HCT116 (cell line): ENCODE results near the gene C1S. TPM values are rescaled to one million over a fixed set of nuclear protein-coding genes. Genes with fewer than 3 reads are reported as not detected.

Source experiments
- ATAC-seq: fragments of 200-7000 bp; cut with Tn5 transposase; 2 replicates; pipeline ENCODE4 v1.9.1; 2020; ENCODE audit warnings: mild to moderate bottlenecking, moderate library complexity
- BruUV-seq: library from RNA; stranded (reverse); fragments of 400-500 nt; replicated peaks from 2 replicates; lab custom pipeline; 2021; lab: Mats Ljungman, UMichigan
- CTCF ChIA-PET: fragments of 300-600 bp; sonication (Branson Sonifier 250); formaldehyde crosslinking; loops from one replicate; lab custom pipeline; 2021; ENCODE audit warnings: antibody characterized with exemption; lab: Charles Lee
- POLR2A ChIA-PET: fragments of 300-600, 350-600 bp; sonication (Branson Sonifier 250); formaldehyde crosslinking; loops from one replicate; lab custom pipeline; 2021; ENCODE audit warnings: antibody characterized with exemption; lab: Charles Lee
- RAD21 ChIA-PET, 2 experiments: fragments of 300-600 bp; sonication (Branson Sonifier 250); formaldehyde crosslinking; loops; one replicate each; lab custom pipeline; 2023; ENCODE audit warnings: low total read pairs in 2 of 2; ENCODE audit not compliant: uncharacterized antibody in 2 of 2, unreplicated experiment in 2 of 2, low non-redundant PET in 1 of 2; lab: Charles Lee
- DNase-seq: peaks from one replicate; pipeline ENCODE4 v3.0.0-alpha.2; 2010; ENCODE audit warnings: low read depth, low spot score
- H2AFZ ChIP-seq: fragments of 200-600 bp; shearing (Covaris generic), sonication (generic); 2 replicates; pipeline ENCODE4 v1.6.1; 2017; ENCODE audit warnings: low read depth, mixed run types, mixed read lengths, antibody characterized with exemption, low read length; ENCODE audit not compliant: poor library complexity, severe bottlenecking
- H3K27ac ChIP-seq: 2 replicates; pipeline ENCODE4 v1.5.1; 2012; ENCODE audit warnings: low read depth, low read length
- H3K27me3 ChIP-seq: fragments of 200-600 bp; sonication (generic); 2 replicates; pipeline ENCODE4 v1.6.1; 2016; ENCODE audit warnings: mixed run types, low read length, mixed read lengths; ENCODE audit not compliant: insufficient read depth
- H3K36me3 ChIP-seq, 2 experiments: fragments of 200-500 bp in 1 of 2; fragments of 200-600 bp in 1 of 2; sonication (Bioruptor generic) in 1 of 2; sonication (generic) in 1 of 2; 2 replicates each; pipeline versions ENCODE4 v1.5.1 to v1.6.1; 2014 to 2016; ENCODE audit warnings: low read length in 2 of 2, inconsistent platforms in 1 of 2, mixed read lengths in 1 of 2, mixed run types in 1 of 2; ENCODE audit not compliant: insufficient read depth in 2 of 2, control insufficient read depth in 1 of 2
- H3K4me1 ChIP-seq, 2 experiments: fragments of 200-600 bp in 1 of 2; sonication (generic) in 1 of 2; 2 replicates each; pipeline versions ENCODE4 v1.5.1 to v1.6.1; 2012 to 2017; ENCODE audit warnings: low read length in 2 of 2, inconsistent platforms in 1 of 2, mild to moderate bottlenecking in 1 of 2, mixed read lengths in 1 of 2, mixed run types in 1 of 2, moderate library complexity in 1 of 2; ENCODE audit not compliant: insufficient read depth in 2 of 2, control insufficient read depth in 1 of 2
- H3K4me2 ChIP-seq: fragments of 200-600 bp; sonication (generic); 2 replicates; pipeline ENCODE4 v1.6.1; 2017; ENCODE audit warnings: mixed run types, low read length, mixed read lengths
- H3K4me3 ChIP-seq, 2 experiments: fragments of 200-600 bp in 1 of 2; sonication (generic) in 1 of 2; replicated peaks in 1 of 2; 2 replicates each; pipeline ENCODE4 v1.5.1; 2011 to 2016; ENCODE audit warnings: low read length in 2 of 2, control low read depth in 1 of 2, low read depth in 1 of 2, mild to moderate bottlenecking in 1 of 2, mixed read lengths in 1 of 2, mixed run types in 1 of 2
- H3K79me2 ChIP-seq: fragments of 200-600 bp; sonication (generic); 2 replicates; pipeline ENCODE4 v1.6.1; 2017; ENCODE audit warnings: mild to moderate bottlenecking, mixed run types, low read length, moderate library complexity, mixed read lengths; ENCODE audit not compliant: insufficient read depth
- H3K9ac ChIP-seq: fragments of 200-600 bp; sonication (generic); 2 replicates; pipeline ENCODE4 v1.6.1; 2016; ENCODE audit warnings: low read length, mixed read lengths
- H3K9me2 ChIP-seq: fragments of 200-600 bp; sonication (generic), shearing (Covaris generic); 2 replicates; pipeline ENCODE4 v1.6.1; 2017; ENCODE audit warnings: mixed run types, mild to moderate bottlenecking, moderate library complexity; ENCODE audit not compliant: insufficient read depth
- H3K9me3 ChIP-seq, 2 experiments: fragments of 200-500 bp in 1 of 2; fragments of 200-600 bp in 1 of 2; sonication (Bioruptor generic) in 1 of 2; sonication (generic) in 1 of 2; 2 replicates each; pipeline ENCODE4 v1.6.1; 2014 to 2017; ENCODE audit warnings: low read length in 2 of 2, mixed read lengths in 2 of 2, inconsistent platforms in 1 of 2, low read depth in 1 of 2, mild to moderate bottlenecking in 1 of 2, mixed run types in 1 of 2, moderate library complexity in 1 of 2; ENCODE audit not compliant: control insufficient read depth in 1 of 2, insufficient read depth in 1 of 2
- H4K20me1 ChIP-seq: fragments of 200-600 bp; sonication (generic), shearing (Covaris generic); 2 replicates; pipeline ENCODE4 v1.6.1; 2017; ENCODE audit warnings: mixed run types, mild to moderate bottlenecking, moderate library complexity; ENCODE audit not compliant: insufficient read depth
- ELF1 ChIP-seq: IDR thresholded peaks from 2 replicates; pipeline ENCODE4 v1.6.1; 2012; ENCODE audit warnings: low read depth, borderline replicate concordance
- MAX ChIP-seq: IDR thresholded peaks from 2 replicates; pipeline ENCODE4 v1.6.1; 2012
- RAD21 ChIP-seq: IDR thresholded peaks from 2 replicates; pipeline ENCODE4 v1.6.1; 2012; ENCODE audit warnings: low read depth, mild to moderate bottlenecking
- REST ChIP-seq: IDR thresholded peaks from 2 replicates; pipeline ENCODE4 v1.6.1; 2012; ENCODE audit warnings: low read depth
- SP1 ChIP-seq: IDR thresholded peaks from 2 replicates; pipeline ENCODE4 v1.6.1; 2012; ENCODE audit warnings: low read depth
- SRF ChIP-seq: IDR thresholded peaks from 2 replicates; pipeline ENCODE4 v1.6.1; 2012; ENCODE audit warnings: low read depth
- ZFX ChIP-seq: fragments of 450-650 bp; IDR thresholded peaks from 2 replicates; pipeline ENCODE4 v1.6.1; 2017
- intact Hi-C: fragments of 100-400 bp; cut with micrococcal nuclease; formaldehyde crosslinking; loops from 2 replicates; pipeline ENCODE4 v1.10.0; 2022
- total RNA-seq: library from RNA; stranded (reverse); gene quantifications from one replicate; pipeline ENCODE4 v1.2.1, GENCODE V29; 2021; ENCODE audit not compliant: unreplicated experiment
- TF ChIP-seq, protein P1 (sequence below): IDR thresholded peaks from 2 replicates; pipeline ENCODE4 v1.6.1; 2011; ENCODE audit warnings: mild to moderate bottlenecking, low read length, moderate library complexity; ENCODE audit not compliant: insufficient replicate concordance; ENCODE audit errors: extremely low read depth

The C1S gene
- total RNA-seq, 1 experiment from 2014 or later: 2.4 TPM

DNA sequence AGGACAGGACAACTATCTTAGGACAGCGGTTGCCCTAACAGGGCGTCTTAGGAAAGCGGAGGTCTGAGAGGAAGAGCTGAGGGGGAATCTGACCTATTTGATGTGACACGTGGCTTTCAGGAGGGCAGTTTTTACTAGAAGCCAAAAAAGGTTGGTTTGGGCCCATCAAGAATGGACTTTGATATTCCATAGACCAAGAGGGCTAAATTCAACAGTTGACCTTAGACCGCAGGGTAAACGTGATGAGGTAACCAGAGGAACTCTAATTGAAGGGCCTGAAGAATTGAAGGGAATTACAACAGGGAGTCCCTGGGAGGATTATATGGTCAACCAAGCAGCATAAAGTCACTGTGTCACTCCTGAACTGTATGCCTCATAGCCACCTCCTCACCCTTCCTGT is 11.5 kb downstream of the C1S start:
- no peak overlapping the region for H3K27ac ChIP-seq
- H3K4me1 ChIP-seq: no peaks in the 10 kb centered on the region
- intact Hi-C loops: no loop called here
- RAD21 ChIA-PET: no interaction called here
- H3K4me3 ChIP-seq: no peak overlapping the region
- POLR2A ChIA-PET: no interaction called here
- DNase-seq (no peak), ATAC-seq (no peak)
- no peaks in the 10 kb centered on the region for H3K36me3 ChIP-seq
- H3K9ac ChIP-seq: no peak overlapping the region
- no peaks in the 10 kb centered on the region for H3K27me3 ChIP-seq
- CTCF ChIA-PET: no interaction called here
- no peaks in the 10 kb centered on the region for H3K9me3 ChIP-seq
- H3K4me2 ChIP-seq: no peak overlapping the region
- H3K79me2 ChIP-seq: no peaks in the 10 kb centered on the region
- no peak overlapping the region for H2AFZ ChIP-seq
- BruUV-seq: no TSS peak
- H3K9me2 ChIP-seq: no peaks in the 10 kb centered on the region
- TF ChIP-seq SRF (no peak), ZFX (no peak), REST (no peak), MAX (no peak), RAD21 (no peak), ELF1 (no peak), SP1 (no peak)
- TF ChIP-seq, protein P1, sequence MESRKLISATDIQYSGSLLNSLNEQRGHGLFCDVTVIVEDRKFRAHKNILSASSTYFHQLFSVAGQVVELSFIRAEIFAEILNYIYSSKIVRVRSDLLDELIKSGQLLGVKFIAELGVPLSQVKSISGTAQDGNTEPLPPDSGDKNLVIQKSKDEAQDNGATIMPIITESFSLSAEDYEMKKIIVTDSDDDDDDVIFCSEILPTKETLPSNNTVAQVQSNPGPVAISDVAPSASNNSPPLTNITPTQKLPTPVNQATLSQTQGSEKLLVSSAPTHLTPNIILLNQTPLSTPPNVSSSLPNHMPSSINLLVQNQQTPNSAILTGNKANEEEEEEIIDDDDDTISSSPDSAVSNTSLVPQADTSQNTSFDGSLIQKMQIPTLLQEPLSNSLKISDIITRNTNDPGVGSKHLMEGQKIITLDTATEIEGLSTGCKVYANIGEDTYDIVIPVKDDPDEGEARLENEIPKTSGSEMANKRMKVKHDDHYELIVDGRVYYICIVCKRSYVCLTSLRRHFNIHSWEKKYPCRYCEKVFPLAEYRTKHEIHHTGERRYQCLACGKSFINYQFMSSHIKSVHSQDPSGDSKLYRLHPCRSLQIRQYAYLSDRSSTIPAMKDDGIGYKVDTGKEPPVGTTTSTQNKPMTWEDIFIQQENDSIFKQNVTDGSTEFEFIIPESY: no peak
- TF ChIP-seq, all 23 proteins: peak for 0
- H4K20me1 ChIP-seq: no peaks in the 10 kb centered on the region
